Measurements from ENCODE around the gene TLCD1.
A peak's percentile ranks its signal among the peaks of the same experiment; 100 is the strongest.

TLCD1 gene

GRCh38 chr17:28755486-28755885 is 29.5 kb upstream of the TLCD1 start:
- H3K36me3 ChIP-seq (ENCODE audit: control insufficient read depth, insufficient read depth, low read length) = peaks cover 20% of the 10 kb centered on the region
- no peaks in the 10 kb centered on the region for H3K27me3 ChIP-seq (replicated peaks; ENCODE audit: control insufficient read depth, insufficient read depth, low read length)
- TF ChIP-seq, protein P1, sequence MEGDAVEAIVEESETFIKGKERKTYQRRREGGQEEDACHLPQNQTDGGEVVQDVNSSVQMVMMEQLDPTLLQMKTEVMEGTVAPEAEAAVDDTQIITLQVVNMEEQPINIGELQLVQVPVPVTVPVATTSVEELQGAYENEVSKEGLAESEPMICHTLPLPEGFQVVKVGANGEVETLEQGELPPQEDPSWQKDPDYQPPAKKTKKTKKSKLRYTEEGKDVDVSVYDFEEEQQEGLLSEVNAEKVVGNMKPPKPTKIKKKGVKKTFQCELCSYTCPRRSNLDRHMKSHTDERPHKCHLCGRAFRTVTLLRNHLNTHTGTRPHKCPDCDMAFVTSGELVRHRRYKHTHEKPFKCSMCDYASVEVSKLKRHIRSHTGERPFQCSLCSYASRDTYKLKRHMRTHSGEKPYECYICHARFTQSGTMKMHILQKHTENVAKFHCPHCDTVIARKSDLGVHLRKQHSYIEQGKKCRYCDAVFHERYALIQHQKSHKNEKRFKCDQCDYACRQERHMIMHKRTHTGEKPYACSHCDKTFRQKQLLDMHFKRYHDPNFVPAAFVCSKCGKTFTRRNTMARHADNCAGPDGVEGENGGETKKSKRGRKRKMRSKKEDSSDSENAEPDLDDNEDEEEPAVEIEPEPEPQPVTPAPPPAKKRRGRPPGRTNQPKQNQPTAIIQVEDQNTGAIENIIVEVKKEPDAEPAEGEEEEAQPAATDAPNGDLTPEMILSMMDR (IDR thresholded peaks at IDR 0.05; ENCODE audit: insufficient read depth, low read length, poor library complexity, severe bottlenecking) = no peak
- H3K4me3 ChIP-seq (replicated peaks; ENCODE audit: low read depth, low read length) = no peak overlapping the region
- no peak for DNase-seq (ENCODE audit: extremely low read depth, insufficient read length)

GRCh38 chr17:28751600-28752366 is 25.8 kb upstream of the TLCD1 start:
- no peaks in the 10 kb centered on the region for H3K27me3 ChIP-seq (replicated peaks; ENCODE audit: control insufficient read depth, insufficient read depth, low read length)
- no peak overlapping the region for H3K4me3 ChIP-seq (replicated peaks; ENCODE audit: low read depth, low read length)
- peaks cover 33% of the 10 kb centered on the region for H3K36me3 ChIP-seq (ENCODE audit: control insufficient read depth, insufficient read depth, low read length)
- TF ChIP-seq, protein P1 (IDR thresholded peaks at IDR 0.05; ENCODE audit: insufficient read depth, low read length, poor library complexity, severe bottlenecking) = no peak
- DNase-seq (ENCODE audit: extremely low read depth, insufficient read length) = no peak

- TF ChIP-seq, protein P1 (IDR thresholded peaks at IDR 0.05; ENCODE audit: insufficient read depth, low read length, poor library complexity, severe bottlenecking) = peak; percentile 100
- no peaks in the 10 kb centered on the region for H3K27me3 ChIP-seq (replicated peaks; ENCODE audit: control insufficient read depth, insufficient read depth, low read length)
- peak; percentile 75 for DNase-seq (ENCODE audit: extremely low read depth, insufficient read length)
- peaks cover 46% of the 10 kb centered on the region for H3K36me3 ChIP-seq (ENCODE audit: control insufficient read depth, insufficient read depth, low read length)
- H3K4me3 ChIP-seq (replicated peaks; ENCODE audit: low read depth, low read length) = no peak overlapping the region
Measured at GRCh38 chr17:28750178-28751047, 24.4 kb upstream of the TLCD1 start.

- H3K27me3 ChIP-seq (replicated peaks; ENCODE audit: control insufficient read depth, insufficient read depth, low read length) = no peaks in the 10 kb centered on the region
- H3K36me3 ChIP-seq (ENCODE audit: control insufficient read depth, insufficient read depth, low read length) = peaks cover 46% of the 10 kb centered on the region
Measured at GRCh38 chr17:28749516-28750177, 23.6 kb upstream of the TLCD1 start.

DNA sequence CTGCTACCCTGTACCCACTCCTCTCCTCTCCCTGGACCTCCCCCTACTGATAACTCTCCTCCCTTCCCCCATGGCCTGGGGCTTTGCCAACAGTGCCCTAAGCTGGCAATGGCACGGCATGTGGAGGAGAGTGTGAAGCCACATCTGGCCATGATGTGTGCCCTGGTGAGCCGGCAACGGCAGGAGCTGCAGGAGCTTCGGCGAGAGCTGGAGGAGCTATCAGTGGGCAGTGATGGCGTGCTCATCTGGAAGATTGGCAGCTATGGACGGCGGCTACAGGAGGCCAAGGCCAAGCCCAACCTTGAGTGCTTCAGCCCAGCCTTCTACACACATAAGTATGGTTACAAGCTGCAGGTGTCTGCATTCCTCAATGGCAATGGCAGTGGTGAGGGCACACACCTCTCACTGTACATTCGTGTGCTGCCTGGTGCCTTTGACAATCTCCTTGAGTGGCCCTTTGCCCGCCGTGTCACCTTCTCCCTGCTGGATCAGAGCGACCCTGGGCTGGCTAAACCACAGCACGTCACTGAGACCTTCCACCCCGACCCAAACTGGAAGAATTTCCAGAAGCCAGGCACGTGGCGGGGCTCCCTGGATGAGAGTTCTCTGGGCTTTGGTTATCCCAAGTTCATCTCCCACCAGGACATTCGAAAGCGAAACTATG is 23.0 kb upstream of the TLCD1 start:
- peaks cover 46% of the 10 kb centered on the region for H3K36me3 ChIP-seq (ENCODE audit: control insufficient read depth, insufficient read depth, low read length)
- TF ChIP-seq, protein P1 (IDR thresholded peaks at IDR 0.05; ENCODE audit: insufficient read depth, low read length, poor library complexity, severe bottlenecking) = no peak
- no peak for DNase-seq (ENCODE audit: extremely low read depth, insufficient read length)
- no peak overlapping the region for H3K4me3 ChIP-seq (replicated peaks; ENCODE audit: low read depth, low read length)
- H3K27me3 ChIP-seq (replicated peaks; ENCODE audit: control insufficient read depth, insufficient read depth, low read length) = no peaks in the 10 kb centered on the region

More at GRCh38 chr17:28749516-28750177, 23.6 kb upstream of the TLCD1 start:
- H3K4me3 ChIP-seq (replicated peaks; ENCODE audit: low read depth, low read length) = no peak overlapping the region
- DNase-seq (ENCODE audit: extremely low read depth, insufficient read length) = no peak
- TF ChIP-seq, protein P1 (IDR thresholded peaks at IDR 0.05; ENCODE audit: insufficient read depth, low read length, poor library complexity, severe bottlenecking) = no peak
